Pancreas (tissue), 10 donors: Measurements from ENCODE around the gene SLC4A7. TPM values are rescaled to one million over a fixed set of nuclear protein-coding genes. Genes with fewer than 3 reads are reported as not detected.

ENCODE experiments used
- ATAC-seq, 4 donors: fragments of 200-7000 bp; cut with Tn5 transposase; one replicate each; pipeline versions ENCODE4 v1.8.0 to v1.9.1; 2020; ENCODE audit warnings: mild to moderate bottlenecking in 4 of 4, moderate library complexity in 4 of 4
- DNase-seq, 6 donors: peaks; one replicate each; pipeline ENCODE4 v3.0.0-alpha.2; 2020
- FAIRE-seq: peaks from 2 replicates; lab custom pipeline; 2012; peaks lifted over from hg19 to GRCh38; lab: Jason Lieb, UNC
- H3K27ac ChIP-seq, 4 donors: fragments of 200-600 bp; sonication (generic); 1 replicate in 3 of 4; 2 replicates in 1 of 4; pipeline versions ENCODE4 v1.5.0 to v1.8.0; 2020
- H3K27me3 ChIP-seq, 4 donors: fragments of 200-600 bp; one replicate each; pipeline ENCODE4 v1.8.0; 2021
- H3K36me3 ChIP-seq, 3 donors: fragments of 200-600 bp; sonication (generic) in 1 of 3; one replicate each; pipeline versions ENCODE4 v1.5.0 to v1.8.0; 2020 to 2021
- H3K4me1 ChIP-seq, 3 donors: fragments of 200-600 bp; one replicate each; pipeline ENCODE4 v1.8.0; 2021
- H3K4me3 ChIP-seq, 4 donors: fragments of 200-600 bp; sonication (generic) in 2 of 4; one replicate each; pipeline versions ENCODE4 v1.5.0 to v1.8.0; 2020 to 2021
- H3K9me3 ChIP-seq, 4 donors: fragments of 200-600 bp; one replicate each; pipeline ENCODE4 v1.8.0; 2021
- WGBS, 2 donors: extraction: QIAGEN DNeasy Blood & Tissue Kit; methylation state at CpG; one replicate each; pipeline ENCODE4 v1.1.7; 2013; 5-methylcytosine and 5-hydroxymethylcytosine counted together
- intact Hi-C, 3 donors: fragments of 100-400 bp; cut with DNase I; formaldehyde crosslinking; loops; one replicate each; pipeline versions ENCODE4 v1.11.1 to v1.14.2; 2022
- polyA plus RNA-seq, 2 donors: library from polyadenylated mRNA; stranded (reverse); fragments of 200-250 nt; gene quantifications; one replicate each; pipeline ENCODE4 v1.2.3, GENCODE V29; 2013
- total RNA-seq, 6 donors: library from RNA; stranded (reverse); fragmentation: NEBNext Ultra II Directional in 4 of 6; extraction: Animal tissue kit (Norgen Biotek cat#: 25700) in 4 of 6; gene quantifications; one replicate each; pipeline versions ENCODE4 v1.2.1 to v1.2.4, GENCODE V29; 2021 to 2023
- TF ChIP-seq, protein P1 (sequence below), 4 donors: fragments of 200-600 bp; sonication (generic) in 3 of 4; IDR thresholded peaks; one replicate each; pipeline versions ENCODE4 v1.5.0 to v1.8.0; 2021; ENCODE audit warnings: antibody characterized with exemption in 4 of 4
- donor health status: healthy with polysubstance abuse.
- donor health status: DM: no; HTN: no; CAD: no; lungs with moderate emphysema.
- donor health status: DM: no; HTN: no; CAD: no.
- donor health status: control.
- donor health status: control.
- donor health status: Bipolar disorder and iron deficiency.
- donor health status: DM: yes; HTN: yes; CAD: no.
- donor health status: DM: no; HTN: no; CAD: no.
- donor health status: DM: no; HTN: no; CAD: no.
- donor health status: DM: yes; HTN: yes; CAD: no.

Gene SLC4A7
- total and polyA plus RNA-seq, 8 donors = 1.4 to 11.1 (median 3.7) TPM

GRCh38 chr3:27353221-27353620 lies 131.0 kb downstream of the SLC4A7 start:
- WGBS, 2 donors = 53 to 76% methylated on average over 1 of the region's 1 CpG
- intact Hi-C loops = no loop called here
- no peak for FAIRE-seq

GRCh38 chr3:27352047-27352446 lies 132.1 kb downstream of the SLC4A7 start:
- FAIRE-seq (no peak), DNase-seq (no peak), ATAC-seq (no peak)
- H3K9me3 ChIP-seq = no peaks in the 10 kb centered on the region
- 71 to 78% methylated on average over 3 of the region's 3 CpGs for WGBS, 2 donors
- no peaks in the 10 kb centered on the region for H3K4me1 ChIP-seq
- H3K27ac ChIP-seq = no peak overlapping the region
- no peaks in the 10 kb centered on the region for H3K27me3 ChIP-seq
- intact Hi-C loops = no loop called here
- no peaks in the 10 kb centered on the region for H3K36me3 ChIP-seq
- no peak overlapping the region for H3K4me3 ChIP-seq
- TF ChIP-seq, protein P1, sequence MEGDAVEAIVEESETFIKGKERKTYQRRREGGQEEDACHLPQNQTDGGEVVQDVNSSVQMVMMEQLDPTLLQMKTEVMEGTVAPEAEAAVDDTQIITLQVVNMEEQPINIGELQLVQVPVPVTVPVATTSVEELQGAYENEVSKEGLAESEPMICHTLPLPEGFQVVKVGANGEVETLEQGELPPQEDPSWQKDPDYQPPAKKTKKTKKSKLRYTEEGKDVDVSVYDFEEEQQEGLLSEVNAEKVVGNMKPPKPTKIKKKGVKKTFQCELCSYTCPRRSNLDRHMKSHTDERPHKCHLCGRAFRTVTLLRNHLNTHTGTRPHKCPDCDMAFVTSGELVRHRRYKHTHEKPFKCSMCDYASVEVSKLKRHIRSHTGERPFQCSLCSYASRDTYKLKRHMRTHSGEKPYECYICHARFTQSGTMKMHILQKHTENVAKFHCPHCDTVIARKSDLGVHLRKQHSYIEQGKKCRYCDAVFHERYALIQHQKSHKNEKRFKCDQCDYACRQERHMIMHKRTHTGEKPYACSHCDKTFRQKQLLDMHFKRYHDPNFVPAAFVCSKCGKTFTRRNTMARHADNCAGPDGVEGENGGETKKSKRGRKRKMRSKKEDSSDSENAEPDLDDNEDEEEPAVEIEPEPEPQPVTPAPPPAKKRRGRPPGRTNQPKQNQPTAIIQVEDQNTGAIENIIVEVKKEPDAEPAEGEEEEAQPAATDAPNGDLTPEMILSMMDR (IDR thresholded peaks at IDR 0.05) = no peak

More at GRCh38 chr3:27353221-27353620, 131.0 kb downstream of the SLC4A7 start:
- H3K9me3 ChIP-seq = no peaks in the 10 kb centered on the region
- ATAC-seq = no peak
- no peak overlapping the region for H3K27ac ChIP-seq
- DNase-seq = no peak
- H3K4me3 ChIP-seq = no peak overlapping the region
- no peaks in the 10 kb centered on the region for H3K27me3 ChIP-seq
- H3K4me1 ChIP-seq = no peaks in the 10 kb centered on the region
- TF ChIP-seq, protein P1 (IDR thresholded peaks at IDR 0.05) = no peak
- H3K36me3 ChIP-seq = no peaks in the 10 kb centered on the region

- TF ChIP-seq, protein P1 (IDR thresholded peaks at IDR 0.05) = no peak
- no peak for DNase-seq
- H3K27ac ChIP-seq = no peak overlapping the region
- 88 to 94% methylated on average over 3 of the region's 3 CpGs for WGBS, 2 donors
- no peaks in the 10 kb centered on the region for H3K4me1 ChIP-seq
- no peak overlapping the region for H3K4me3 ChIP-seq
- no peak for ATAC-seq
- no peaks in the 10 kb centered on the region for H3K27me3 ChIP-seq
- FAIRE-seq = no peak
- H3K36me3 ChIP-seq = no peaks in the 10 kb centered on the region
- intact Hi-C loops = no loop called here
- no peaks in the 10 kb centered on the region for H3K9me3 ChIP-seq
Observed at GRCh38 chr3:27349832-27350231, 134.4 kb downstream of the SLC4A7 start.

- Histone ChIP-seq H3K4me3 (no peak overlapping the region), H3K4me1 (no peaks in the 10 kb centered on the region), H3K36me3 (no peaks in the 10 kb centered on the region), H3K9me3 (no peaks in the 10 kb centered on the region), H3K27ac (no peak overlapping the region), H3K27me3 (no peaks in the 10 kb centered on the region)
- intact Hi-C loops = no loop called here
- FAIRE-seq = no peak
- TF ChIP-seq, protein P1 (IDR thresholded peaks at IDR 0.05) = no peak
- ATAC-seq = no peak
- DNase-seq = no peak
- WGBS, 2 donors = 77 to 83% methylated on average over 11 of the region's 11 CpGs
Observed at GRCh38 chr3:27345959-27346865, 138.0 kb downstream of the SLC4A7 start.

DNA sequence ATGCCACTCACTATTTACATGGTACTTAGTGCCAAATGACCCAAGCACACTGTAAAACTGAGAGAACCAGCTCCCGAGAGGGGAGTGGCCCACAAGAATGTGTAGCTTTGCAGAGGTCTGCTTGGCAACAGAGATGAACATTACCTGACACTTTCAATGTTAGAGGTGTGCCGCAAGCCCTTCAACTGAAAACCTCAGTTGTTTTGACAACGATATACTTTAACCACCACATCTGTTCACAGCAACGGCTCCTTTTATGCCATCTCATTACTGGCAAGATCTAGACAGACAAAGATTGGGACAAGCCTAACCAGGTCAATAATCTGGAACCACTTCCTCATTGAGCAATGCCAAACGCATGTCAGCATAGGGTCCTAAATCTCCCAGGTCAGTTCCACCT lies 138.7 kb downstream of the SLC4A7 start:
- no peak overlapping the region for H3K27ac ChIP-seq
- no peak for DNase-seq
- H3K4me1 ChIP-seq = no peaks in the 10 kb centered on the region
- peak; percentile 51 for FAIRE-seq
- TF ChIP-seq, protein P1 (IDR thresholded peaks at IDR 0.05) = no peak
- ATAC-seq = peak; percentile 24 to 56 (median 55)
- H3K27me3 ChIP-seq = no peaks in the 10 kb centered on the region
- H3K4me3 ChIP-seq = no peak overlapping the region
- WGBS, 2 donors = 52 to 56% methylated on average over 5 of the region's 5 CpGs
- intact Hi-C loops = no loop called here
- H3K9me3 ChIP-seq = no peaks in the 10 kb centered on the region
- no peaks in the 10 kb centered on the region for H3K36me3 ChIP-seq
